Subcutaneous abdominal adipose tissue (tissue), 5 donors: ENCODE data around the gene EFCC1.
"Not testable (repeated sequence)": the region's sequence is repeated elsewhere in the genome, so short reads cannot be mapped to it uniquely, and the experiment has no call there.

Source experiments
- H3K27ac ChIP-seq: one replicate; pipeline ENCODE4 v1.7.0; 2013; ENCODE audit warnings: low read depth, mild to moderate bottlenecking, inconsistent platforms, low read length, moderate library complexity
- H3K27me3 ChIP-seq, 5 donors: one replicate each; pipeline ENCODE4 v1.7.0; 2013; ENCODE audit warnings: low read length in 5 of 5, inconsistent platforms in 1 of 5; ENCODE audit not compliant: control insufficient read depth in 5 of 5, insufficient read depth in 4 of 5
- H3K36me3 ChIP-seq, 5 donors: one replicate each; pipeline ENCODE4 v1.7.0; 2013; ENCODE audit warnings: low read length in 5 of 5; ENCODE audit not compliant: control insufficient read depth in 5 of 5, insufficient read depth in 5 of 5
- H3K4me1 ChIP-seq, 5 donors: one replicate each; pipeline ENCODE4 v1.7.0; 2013; ENCODE audit warnings: low read length in 5 of 5, mild to moderate bottlenecking in 3 of 5, moderate library complexity in 1 of 5; ENCODE audit not compliant: control insufficient read depth in 5 of 5, insufficient read depth in 5 of 5
- H3K4me3 ChIP-seq, 5 donors: one replicate each; pipeline ENCODE4 v1.7.0; 2013; ENCODE audit warnings: low read length in 5 of 5, low read depth in 1 of 5
- H3K9ac ChIP-seq, 5 donors: one replicate each; pipeline ENCODE4 v1.7.0; 2013; ENCODE audit warnings: low read length in 5 of 5, mild to moderate bottlenecking in 4 of 5, moderate library complexity in 3 of 5
- H3K9me3 ChIP-seq, 5 donors: one replicate each; pipeline ENCODE4 v1.7.0; 2013; ENCODE audit warnings: low read length in 5 of 5; ENCODE audit not compliant: control insufficient read depth in 5 of 5
- donor health status: healthy.
- donor health status: healthy.
- donor health status: healthy.
- donor health status: healthy.
- donor health status: healthy.

The EFCC1 gene

GRCh38 chr3:129087138-129087702, 86.1 kb downstream of the EFCC1 start:
- peak overlapping the region in 2 of 5 donors; percentile 32 to 35 for H3K9ac ChIP-seq
- H3K4me3 ChIP-seq, result no peak overlapping the region
- no peak overlapping the region for H3K27ac ChIP-seq
- peaks cover 0 to 10% (median 5%) of the 10 kb centered on the region in 5 donors for H3K36me3 ChIP-seq
- H3K9me3 ChIP-seq, result no peaks in the 10 kb centered on the region
- H3K4me1 ChIP-seq, result peaks cover 2 to 8% (median 7%) of the 10 kb centered on the region in 5 donors
- no peaks in the 10 kb centered on the region for H3K27me3 ChIP-seq

- not testable (repeated sequence) for H3K9ac ChIP-seq, H3K27ac ChIP-seq, H3K4me3 ChIP-seq
Observed at GRCh38 chr3:129087904-129088303, 86.8 kb downstream of the EFCC1 start.

GRCh38 chr3:129088312-129088711, 87.2 kb downstream of the EFCC1 start:
- H3K27me3 ChIP-seq, H3K4me3 ChIP-seq, H3K9me3 ChIP-seq, H3K9ac ChIP-seq, H3K27ac ChIP-seq, H3K4me1 ChIP-seq: not testable (repeated sequence)
- peaks cover 0 to 18% (median 8%) of the 10 kb centered on the region in 5 donors for H3K36me3 ChIP-seq

More at GRCh38 chr3:129087904-129088303, 86.8 kb downstream of the EFCC1 start:
- H3K4me1 ChIP-seq, H3K9me3 ChIP-seq, H3K27me3 ChIP-seq: not testable (repeated sequence)
- peaks cover 0 to 15% (median 7%) of the 10 kb centered on the region in 5 donors for H3K36me3 ChIP-seq
